Measurements from ENCODE around the gene CAPN5. TPM values are rescaled to one million over a fixed set of nuclear protein-coding genes. Genes with fewer than 3 reads are reported as not detected.
A peak's percentile ranks its signal among the peaks of the same experiment; 100 is the strongest.

Gene CAPN5
- total RNA-seq, 3 donors from 2014 or later: 2.8 to 6.1 (median 3.6) TPM

- DNase-seq (ENCODE audit: low spot score in 2 of 2): no peak
- Histone ChIP-seq H3K4me1 (no peaks in the 10 kb centered on the region), H3K27ac (no peak overlapping the region), H3K9me3 (no peaks in the 10 kb centered on the region), H3K4me3 (no peak overlapping the region), H3K36me3 (no peaks in the 10 kb centered on the region), H3K27me3 (no peaks in the 10 kb centered on the region)
- TF ChIP-seq POLR2A (IDR thresholded peaks at IDR 0.05): no peak
- TF ChIP-seq CTCF (IDR thresholded peaks at IDR 0.05): no peak
- no peak for TF ChIP-seq POLR2AphosphoS5 (IDR thresholded peaks at IDR 0.05)
- intact Hi-C loops (cut with DNase I; ENCODE audit: low total_unique reads): loop anchor here (10.0 kb wide), 1 partner anchor 249 kb away; no protein-coding TSS in a partner anchor
Observed at GRCh38 chr11:77063407-77063806, 3.4 kb upstream of the CAPN5 start.

- Histone ChIP-seq H3K27ac (no peak overlapping the region), H3K4me1 (no peaks in the 10 kb centered on the region), H3K4me3 (no peak overlapping the region), H3K36me3 (no peaks in the 10 kb centered on the region), H3K9me3 (no peaks in the 10 kb centered on the region), H3K27me3 (no peaks in the 10 kb centered on the region)
- intact Hi-C loops (cut with DNase I; ENCODE audit: low total_unique reads): loop anchor here (10.0 kb wide), 1 partner anchor 249 kb away; no protein-coding TSS in a partner anchor
- no peak for TF ChIP-seq POLR2A (IDR thresholded peaks at IDR 0.05)
- no peak for TF ChIP-seq CTCF (IDR thresholded peaks at IDR 0.05)
- TF ChIP-seq POLR2AphosphoS5 (IDR thresholded peaks at IDR 0.05): no peak
- no peak for DNase-seq (ENCODE audit: low spot score in 2 of 2)
Observed at GRCh38 chr11:77063861-77064260, 2.9 kb upstream of the CAPN5 start.

GRCh38 chr11:77064648-77065217 is 2.0 kb upstream of the CAPN5 start:
- no peak for TF ChIP-seq CTCF (IDR thresholded peaks at IDR 0.05)
- TF ChIP-seq POLR2A (IDR thresholded peaks at IDR 0.05): no peak
- TF ChIP-seq POLR2AphosphoS5 (IDR thresholded peaks at IDR 0.05): no peak
- H3K27ac ChIP-seq: no peak overlapping the region
- intact Hi-C loops (cut with DNase I; ENCODE audit: low total_unique reads): loop anchor here (10.0 kb wide), 1 partner anchor 250 kb away; no protein-coding TSS in a partner anchor
- DNase-seq (ENCODE audit: low spot score in 2 of 2): peak in 1 of 2 donors; percentile 34
- no peak overlapping the region for H3K4me3 ChIP-seq
- no peaks in the 10 kb centered on the region for H3K4me1 ChIP-seq
- no peaks in the 10 kb centered on the region for H3K36me3 ChIP-seq
- H3K27me3 ChIP-seq: no peaks in the 10 kb centered on the region
- H3K9me3 ChIP-seq: no peaks in the 10 kb centered on the region

- H3K27me3 ChIP-seq: no peaks in the 10 kb centered on the region
- H3K4me1 ChIP-seq: no peaks in the 10 kb centered on the region
- peak overlapping the region; percentile 65 to 94 (median 66) for H3K4me3 ChIP-seq
- H3K9me3 ChIP-seq: no peaks in the 10 kb centered on the region
- DNase-seq (ENCODE audit: low spot score in 2 of 2): peak; percentile 33 to 55
- H3K27ac ChIP-seq: peak overlapping the region; percentile 84 to 98
- intact Hi-C loops (cut with DNase I; ENCODE audit: low total_unique reads): loop anchor here (1.0 to 10.0 kb wide), 2 partner anchors 58 to 251 kb away; no protein-coding TSS in a partner anchor
- TF ChIP-seq POLR2AphosphoS5 (IDR thresholded peaks at IDR 0.05): peak in 1 of 3 donors; percentile 30
- TF ChIP-seq POLR2A (IDR thresholded peaks at IDR 0.05): no peak
- TF ChIP-seq CTCF (IDR thresholded peaks at IDR 0.05): no peak
- H3K36me3 ChIP-seq: no peaks in the 10 kb centered on the region
Observed at GRCh38 chr11:77065878-77066228, 918 bp upstream of the CAPN5 start.

- Histone ChIP-seq H3K9me3 (no peaks in the 10 kb centered on the region), H3K4me3 (peak overlapping the region; percentile 65 to 94 (median 66)), H3K36me3 (no peaks in the 10 kb centered on the region), H3K27me3 (no peaks in the 10 kb centered on the region), H3K4me1 (peaks cover 2 to 5% of the 10 kb centered on the region in 2 donors), H3K27ac (peak overlapping the region in 1 of 2 donors; percentile 36)
- DNase-seq (ENCODE audit: low spot score in 2 of 2): peak in 1 of 2 donors; percentile 33
- no peak for TF ChIP-seq POLR2A (IDR thresholded peaks at IDR 0.05)
- TF ChIP-seq CTCF (IDR thresholded peaks at IDR 0.05): no peak
- TF ChIP-seq POLR2AphosphoS5 (IDR thresholded peaks at IDR 0.05): no peak
- intact Hi-C loops (cut with DNase I; ENCODE audit: low total_unique reads): loop anchor here (10.0 kb wide), 1 partner anchor 253 kb away; no protein-coding TSS in a partner anchor
Observed at GRCh38 chr11:77067861-77068443, 1.2 kb downstream of the CAPN5 start.
